GM23338 (cell line): Measurements from ENCODE around the gene UQCRH. TPM values are rescaled to one million over a fixed set of nuclear protein-coding genes. Genes with fewer than 3 reads are reported as not detected.

Experiments
- ATAC-seq: fragments of 200-7000 bp; cut with Tn5 transposase; 3 replicates; pipeline ENCODE4 v1.9.1; 2020
- DNase-seq: peaks from one replicate; pipeline ENCODE4 v3.0.0-alpha.2; 2015; ENCODE audit warnings: low spot score
- H2AFZ ChIP-seq: fragments of 200-600 bp; sonication (generic); 2 replicates; pipeline ENCODE4 v1.8.0; 2016; ENCODE audit warnings: antibody characterized with exemption, mild to moderate bottlenecking, moderate library complexity
- H3F3A ChIP-seq: fragments of 200-600 bp; sonication (generic); replicated peaks from 2 replicates; pipeline ENCODE4 v1.8.0; 2017; ENCODE audit warnings: antibody characterized with exemption, mixed run types, low read depth
- H3K27ac ChIP-seq: fragments of 200-600 bp; sonication (generic); 2 replicates; pipeline ENCODE4 v1.6.1; 2016; ENCODE audit warnings: low read depth
- H3K27me3 ChIP-seq: fragments of 200-600 bp; sonication (generic); 2 replicates; pipeline ENCODE4 v1.8.0; 2016; ENCODE audit warnings: mild to moderate bottlenecking, mixed run types, moderate library complexity; ENCODE audit not compliant: insufficient read depth
- H3K36me3 ChIP-seq: fragments of 200-600 bp; sonication (generic); 2 replicates; pipeline ENCODE4 v1.8.0; 2016; ENCODE audit warnings: mild to moderate bottlenecking; ENCODE audit not compliant: insufficient read depth
- H3K4me1 ChIP-seq: fragments of 200-600 bp; sonication (generic); 2 replicates; pipeline ENCODE4 v1.8.0; 2016; ENCODE audit warnings: mild to moderate bottlenecking, moderate library complexity; ENCODE audit not compliant: insufficient read depth
- H3K4me2 ChIP-seq: fragments of 200-600 bp; sonication (generic); 2 replicates; pipeline ENCODE4 v1.7.1; 2017; ENCODE audit warnings: mixed run types
- H3K4me3 ChIP-seq: fragments of 200-600 bp; sonication (generic); 2 replicates; pipeline ENCODE4 v1.6.1; 2016; ENCODE audit warnings: mixed run types
- H3K79me2 ChIP-seq: fragments of 200-600 bp; sonication (generic); replicated peaks from 2 replicates; pipeline ENCODE4 v1.8.0; 2017; ENCODE audit warnings: mild to moderate bottlenecking; ENCODE audit not compliant: insufficient read depth
- H3K9me2 ChIP-seq: fragments of 200-600 bp; sonication (generic); 2 replicates; pipeline ENCODE4 v1.8.0; 2017; ENCODE audit not compliant: insufficient read depth
- H4K20me1 ChIP-seq: fragments of 200-600 bp; sonication (generic); replicated peaks from 2 replicates; pipeline ENCODE4 v1.8.0; 2017; ENCODE audit warnings: mild to moderate bottlenecking; ENCODE audit not compliant: insufficient read depth
- H3K27ac Mint-ChIP-seq: 2 replicates; pipeline ENCODE4 v1.8.0; 2020; ENCODE audit warnings: inconsistent platforms, mild to moderate bottlenecking, moderate library complexity, mixed read lengths
- H3K27me3 Mint-ChIP-seq: 3 replicates; pipeline ENCODE4 v1.8.0; 2022; ENCODE audit warnings: low read depth, mild to moderate bottlenecking, moderate library complexity, mixed read lengths, inconsistent platforms; ENCODE audit not compliant: insufficient read depth, poor library complexity
- H3K36me3 Mint-ChIP-seq: 3 replicates; pipeline ENCODE4 v1.8.0; 2021; ENCODE audit warnings: low read depth, mild to moderate bottlenecking, inconsistent platforms, moderate library complexity, mixed read lengths
- H3K4me1 Mint-ChIP-seq: 3 replicates; pipeline ENCODE4 v1.8.0; 2020; ENCODE audit warnings: mild to moderate bottlenecking, inconsistent platforms, mixed read lengths
- H3K4me3 Mint-ChIP-seq: 3 replicates; pipeline ENCODE4 v1.8.0; 2021; ENCODE audit warnings: moderate library complexity, mild to moderate bottlenecking, inconsistent platforms, mixed read lengths
- H3K9me3 Mint-ChIP-seq: 3 replicates; pipeline ENCODE4 v1.8.0; 2020; ENCODE audit warnings: moderate library complexity, mild to moderate bottlenecking, inconsistent platforms, mixed read lengths
- CREB1 ChIP-seq: fragments of 250-450 bp; sonication (Bioruptor Pico); IDR thresholded peaks from 2 replicates; pipeline ENCODE4 v1.5.0; 2020; ENCODE audit warnings: low read depth, mild to moderate bottlenecking, moderate library complexity
- ETS1 ChIP-seq: IDR thresholded peaks from 2 replicates; pipeline ENCODE4 v1.6.1; 2016; ENCODE audit warnings: antibody characterized with exemption
- EZH2 ChIP-seq: fragments of 200-600 bp; sonication (generic); IDR thresholded peaks from one replicate; pipeline ENCODE4 v1.8.0; 2017; ENCODE audit warnings: antibody characterized with exemption, mild to moderate bottlenecking, low read depth; ENCODE audit not compliant: unreplicated experiment
- JUNB ChIP-seq: IDR thresholded peaks from one replicate; pipeline ENCODE4 v1.6.1; 2016; ENCODE audit warnings: antibody characterized with exemption; ENCODE audit not compliant: unreplicated experiment
- NANOG ChIP-seq: IDR thresholded peaks from 2 replicates; pipeline ENCODE4 v1.6.1; 2016; ENCODE audit warnings: antibody characterized with exemption, borderline replicate concordance
- POLR2AphosphoS5 ChIP-seq: IDR thresholded peaks from 2 replicates; pipeline ENCODE4 v1.6.1; 2016; ENCODE audit warnings: antibody characterized with exemption, low read depth
- STAT1 ChIP-seq: IDR thresholded peaks from one replicate; pipeline ENCODE4 v1.6.1; 2016; ENCODE audit warnings: antibody characterized with exemption; ENCODE audit not compliant: unreplicated experiment
- ZNF114 ChIP-seq: fragments of 250-450 bp; sonication (Bioruptor Pico); IDR thresholded peaks from 2 replicates; pipeline ENCODE4 v1.5.0; 2020; ENCODE audit warnings: mild to moderate bottlenecking, moderate library complexity
- ZNF331 ChIP-seq: fragments of 250-450 bp; sonication (Bioruptor Pico); IDR thresholded peaks from 2 replicates; pipeline ENCODE4 v1.5.0; 2020; ENCODE audit warnings: low read depth, mild to moderate bottlenecking, moderate library complexity
- ZNF462 ChIP-seq: fragments of 250-450 bp; sonication (Bioruptor Pico); IDR thresholded peaks from 2 replicates; pipeline ENCODE4 v1.5.0; 2020; ENCODE audit warnings: mild to moderate bottlenecking, moderate library complexity
- polyA plus RNA-seq: library from polyadenylated mRNA; unstranded; fragments of >200 nt; fragmentation: Nextera tagmentation; extraction: Ambion mirVana; gene quantifications from 2 replicates; pipeline ENCODE4 v1.2.1, GENCODE V29; 2016
- total RNA-seq: library from RNA; depleted of rRNA; stranded (reverse); fragments of >200 nt; shearing (Covaris generic); gene quantifications from 2 replicates; pipeline ENCODE4 v1.2.3, GENCODE V29; 2014
- TF ChIP-seq, protein P1 (sequence below), 2 experiments: fragments of 200-600 bp in 1 of 2; sonication (generic) in 1 of 2; conservative IDR thresholded peaks; 2 replicates each; pipeline versions ENCODE4 v1.5.1 to v1.6.1; 2016 to 2017; ENCODE audit warnings: antibody characterized with exemption in 2 of 2, low read depth in 2 of 2, mild to moderate bottlenecking in 2 of 2, moderate library complexity in 1 of 2

The UQCRH gene
- total and polyA plus RNA-seq, 2 experiments from 2014 or later, result 579 to 1,330 TPM

DNA sequence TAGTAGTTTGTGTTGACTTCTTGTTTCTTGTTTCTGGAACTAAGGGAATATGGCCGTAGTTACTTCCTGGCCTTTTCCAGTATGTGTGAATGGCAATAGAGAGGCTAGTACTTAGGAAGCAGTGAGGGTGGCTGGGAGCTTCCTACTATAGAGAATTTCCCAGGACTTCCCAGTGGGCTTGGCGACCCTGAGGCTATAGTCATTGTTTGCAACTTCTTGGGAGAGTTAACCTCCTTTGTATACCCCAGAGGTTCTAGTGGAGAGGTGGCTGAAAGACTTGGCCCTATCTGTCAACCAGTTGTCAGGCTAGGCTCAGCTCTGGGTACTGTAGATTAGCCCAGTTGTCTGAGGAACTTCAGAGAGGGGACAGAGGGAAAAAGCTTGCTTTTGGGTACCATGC, 40.4 kb upstream of the UQCRH start (continued):
- TF ChIP-seq ETS1 (no peak), ZNF114 (no peak), ZNF331 (CRISPR knock-in tag) (no peak), CREB1 (CRISPR knock-in tag) (no peak), NANOG (no peak), STAT1 (no peak), POLR2AphosphoS5 (no peak), JUNB (no peak)
- TF ChIP-seq, protein P1, sequence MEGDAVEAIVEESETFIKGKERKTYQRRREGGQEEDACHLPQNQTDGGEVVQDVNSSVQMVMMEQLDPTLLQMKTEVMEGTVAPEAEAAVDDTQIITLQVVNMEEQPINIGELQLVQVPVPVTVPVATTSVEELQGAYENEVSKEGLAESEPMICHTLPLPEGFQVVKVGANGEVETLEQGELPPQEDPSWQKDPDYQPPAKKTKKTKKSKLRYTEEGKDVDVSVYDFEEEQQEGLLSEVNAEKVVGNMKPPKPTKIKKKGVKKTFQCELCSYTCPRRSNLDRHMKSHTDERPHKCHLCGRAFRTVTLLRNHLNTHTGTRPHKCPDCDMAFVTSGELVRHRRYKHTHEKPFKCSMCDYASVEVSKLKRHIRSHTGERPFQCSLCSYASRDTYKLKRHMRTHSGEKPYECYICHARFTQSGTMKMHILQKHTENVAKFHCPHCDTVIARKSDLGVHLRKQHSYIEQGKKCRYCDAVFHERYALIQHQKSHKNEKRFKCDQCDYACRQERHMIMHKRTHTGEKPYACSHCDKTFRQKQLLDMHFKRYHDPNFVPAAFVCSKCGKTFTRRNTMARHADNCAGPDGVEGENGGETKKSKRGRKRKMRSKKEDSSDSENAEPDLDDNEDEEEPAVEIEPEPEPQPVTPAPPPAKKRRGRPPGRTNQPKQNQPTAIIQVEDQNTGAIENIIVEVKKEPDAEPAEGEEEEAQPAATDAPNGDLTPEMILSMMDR (conservative IDR thresholded peaks at IDR 0.05; ENCODE audit: low read depth in 2 of 2), result no peak

GRCh38 chr1:46268578-46268977, 34.9 kb upstream of the UQCRH start:
- Histone ChIP-seq H3K36me3 (peaks cover 77% of the 10 kb centered on the region), H3K79me2 (no peaks in the 10 kb centered on the region), H3K4me3 (no peak overlapping the region), H3K4me1 (no peaks in the 10 kb centered on the region), H3K27me3 (no peaks in the 10 kb centered on the region), H3F3A (0 out of 2 replicates have a peak, but pooled peaks cover 9% of the 10 kb centered on the region), H3K9me2 (no peaks in the 10 kb centered on the region), H2AFZ (no peak overlapping the region), H4K20me1 (peaks cover 3% of the 10 kb centered on the region; the same call in 1 of the 2 replicates), H3K27ac (no peak overlapping the region), H3K4me2 (no peak overlapping the region)
- Mint-ChIP-seq H3K9me3 (no peaks in the 10 kb centered on the region), H3K27ac (no peak overlapping the region), H3K4me3 (no peak overlapping the region), H3K4me1 (no peaks in the 10 kb centered on the region; the same call in 2 of the 3 replicates), H3K36me3 (peaks cover 90% of the 10 kb centered on the region), H3K27me3 (peaks cover 5% of the 10 kb centered on the region)
- no peak for TF ChIP-seq CREB1 (CRISPR knock-in tag)
- no peak for TF ChIP-seq ZNF462 (CRISPR knock-in tag)
- no peak for TF ChIP-seq EZH2
- ATAC-seq (no peak), DNase-seq (no peak)
